ENCODE data around the gene SCUBE3.
A peak's percentile ranks its signal among the peaks of the same experiment; 100 is the strongest.

The SCUBE3 gene

DNA sequence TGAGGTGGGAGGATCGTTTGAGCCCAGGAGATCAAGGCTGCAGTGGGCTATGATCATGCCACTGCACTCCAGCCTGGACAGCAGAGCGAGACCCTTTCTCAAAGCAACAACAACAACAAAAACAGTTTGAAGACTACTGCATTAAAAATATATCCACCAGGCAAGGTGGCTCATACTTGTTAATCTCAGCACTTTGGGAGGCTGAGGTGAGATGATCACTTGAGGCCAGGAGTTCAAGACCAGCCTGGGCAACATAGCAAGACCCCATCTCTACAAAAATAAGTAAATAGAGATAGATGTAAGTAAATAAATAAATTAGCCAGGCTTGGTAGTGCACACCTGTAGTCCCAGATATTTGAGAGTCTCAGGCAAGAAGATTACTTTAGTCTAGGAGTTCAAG is 58.2 kb downstream of the SCUBE3 start:
- DNase-seq (ENCODE audit: low read depth in 3 of 3), result no peak

DNA sequence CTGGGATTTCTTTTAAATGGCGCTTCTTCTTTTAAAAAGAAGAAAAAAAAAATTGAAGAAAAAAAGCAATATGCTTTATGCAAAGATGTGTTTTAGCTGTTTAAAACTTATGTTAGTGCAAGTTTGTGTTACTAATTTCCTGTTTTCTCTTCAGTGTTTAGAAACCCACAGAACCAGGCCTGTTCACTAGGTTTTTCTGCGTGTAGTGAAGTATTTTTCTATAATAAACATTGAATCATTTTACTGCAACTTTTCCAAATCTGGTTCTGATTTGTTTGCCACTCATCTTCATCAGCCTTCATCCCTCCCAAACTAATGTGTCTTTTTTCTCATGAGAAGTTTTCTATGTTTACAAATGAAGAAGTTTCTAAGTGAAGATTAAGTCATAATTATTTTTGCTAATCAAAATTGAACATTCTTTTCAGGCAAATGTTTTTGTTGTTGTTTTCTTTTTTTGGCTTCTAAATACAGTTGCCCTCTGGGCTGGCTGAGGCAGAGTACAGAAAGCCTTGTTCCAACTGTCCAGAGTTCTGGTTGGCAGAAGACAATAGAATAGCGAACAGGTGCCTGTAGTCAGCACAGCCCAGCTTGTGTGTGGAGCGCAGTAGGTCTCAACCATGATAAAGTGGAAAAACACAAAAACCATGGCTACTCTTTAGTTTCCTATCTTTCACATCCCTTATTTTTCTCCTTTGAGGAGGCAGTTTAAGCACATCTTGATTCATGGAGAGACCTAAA is 60.2 kb downstream of the SCUBE3 start:
- no peak for DNase-seq (ENCODE audit: low read depth in 3 of 3)

DNA sequence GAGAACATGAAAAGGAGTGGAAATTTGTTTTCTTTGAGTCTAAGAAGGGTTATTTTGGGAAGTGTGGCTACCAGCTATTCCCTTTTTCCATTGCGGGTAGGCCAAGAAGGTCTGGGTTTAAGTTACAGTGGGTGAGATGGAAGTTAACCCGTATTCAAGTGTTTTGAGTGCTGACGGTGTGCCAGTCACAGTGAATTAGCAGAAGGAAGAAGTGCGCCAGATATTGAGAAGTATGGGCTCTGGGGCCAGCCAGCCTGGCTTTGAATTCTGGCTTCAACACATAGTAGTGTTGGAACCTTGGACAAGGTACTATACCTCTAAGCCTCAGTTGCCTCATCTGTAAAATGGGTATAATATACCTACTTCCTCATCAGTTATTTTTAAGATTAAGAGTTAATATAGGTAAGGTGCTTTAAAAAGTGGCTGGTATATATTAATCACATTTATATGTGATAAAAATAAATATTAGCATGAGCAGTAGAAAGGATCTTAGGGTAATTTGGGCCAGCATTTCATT is 62.0 kb downstream of the SCUBE3 start:
- DNase-seq (ENCODE audit: low read depth in 3 of 3), result no peak

DNA sequence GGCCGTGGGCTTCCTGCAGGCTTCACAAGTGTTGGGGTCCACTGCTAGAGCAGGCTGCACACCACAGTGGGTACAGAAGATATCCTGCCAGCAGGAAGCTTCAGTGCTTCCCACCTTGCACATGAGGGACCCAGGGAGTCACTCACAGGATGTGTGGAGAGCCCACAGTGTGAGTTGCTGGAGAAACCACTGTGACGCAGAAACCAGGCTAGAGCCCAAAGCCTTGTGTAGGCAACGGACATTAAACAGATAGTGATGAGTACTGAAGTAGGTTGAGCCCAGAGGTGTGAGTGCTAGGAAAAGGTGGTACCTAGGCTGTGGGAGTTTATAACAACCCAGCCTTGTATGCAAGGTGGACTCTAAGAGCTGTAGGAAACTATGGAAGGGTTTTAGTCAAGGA is 65.0 kb downstream of the SCUBE3 start:
- no peak for DNase-seq (ENCODE audit: low read depth in 3 of 3)

DNA sequence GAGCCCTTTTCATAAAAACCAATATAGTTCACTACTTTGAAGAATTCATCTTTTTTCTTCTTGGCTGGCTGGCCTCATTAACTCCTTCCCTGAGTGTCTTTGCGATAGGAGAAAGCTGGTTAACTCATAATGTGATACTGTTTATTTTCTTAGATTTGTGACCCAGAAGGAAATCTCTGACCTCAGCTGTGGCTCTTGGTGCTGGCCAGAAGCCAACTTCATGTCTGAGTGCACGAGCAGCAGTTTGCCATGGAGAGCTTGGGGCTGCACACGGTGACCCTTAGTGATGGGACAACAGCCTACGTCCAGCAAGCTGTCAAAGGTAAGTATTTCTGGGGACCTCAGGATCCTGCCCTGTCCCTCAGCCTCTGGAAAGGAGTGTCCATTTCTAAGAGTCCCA is 67.1 kb downstream of the SCUBE3 start:
- DNase-seq (ENCODE audit: low read depth in 3 of 3), result no peak

DNA sequence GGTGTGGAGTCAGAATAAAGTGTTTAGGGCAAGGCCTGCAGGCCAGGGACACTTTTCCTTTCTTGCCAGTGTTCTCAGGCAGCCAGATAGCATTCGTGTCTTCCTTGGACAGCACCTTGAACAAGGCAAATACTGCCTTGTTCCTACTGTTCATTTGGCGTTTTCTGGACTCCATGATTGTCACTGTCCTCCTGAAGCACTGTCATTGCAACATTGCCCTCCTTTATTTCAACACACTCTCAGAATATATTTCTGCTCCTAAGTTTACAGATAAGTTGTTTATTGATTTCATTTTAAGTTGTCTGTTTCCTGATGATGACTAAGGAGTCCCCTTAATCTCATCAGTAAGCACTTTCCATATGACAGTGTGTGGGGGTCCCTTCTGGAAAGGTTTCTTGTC is 68.7 kb downstream of the SCUBE3 start:
- no peak for DNase-seq (ENCODE audit: low read depth in 3 of 3)

DNA sequence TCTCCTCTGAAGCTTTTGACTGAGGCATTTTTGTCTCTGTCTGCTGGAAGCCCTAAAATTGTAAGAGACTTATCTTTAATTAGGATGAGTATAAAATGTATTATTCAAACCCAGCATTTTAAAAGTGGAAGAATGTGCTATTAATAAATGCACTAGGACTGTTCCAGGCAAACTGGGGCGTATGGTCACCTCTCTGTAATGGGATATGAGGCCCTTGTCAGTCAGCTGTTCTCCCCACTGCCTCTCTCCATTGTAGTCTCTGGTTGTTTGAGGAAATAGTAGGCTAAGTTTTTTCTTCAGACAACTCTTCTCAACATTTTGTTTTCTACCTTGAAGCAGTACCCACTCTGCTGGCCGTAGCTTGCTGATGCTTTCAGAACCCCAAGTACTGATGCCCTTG is 69.6 kb downstream of the SCUBE3 start:
- no peak for DNase-seq (ENCODE audit: low read depth in 3 of 3)

DNA sequence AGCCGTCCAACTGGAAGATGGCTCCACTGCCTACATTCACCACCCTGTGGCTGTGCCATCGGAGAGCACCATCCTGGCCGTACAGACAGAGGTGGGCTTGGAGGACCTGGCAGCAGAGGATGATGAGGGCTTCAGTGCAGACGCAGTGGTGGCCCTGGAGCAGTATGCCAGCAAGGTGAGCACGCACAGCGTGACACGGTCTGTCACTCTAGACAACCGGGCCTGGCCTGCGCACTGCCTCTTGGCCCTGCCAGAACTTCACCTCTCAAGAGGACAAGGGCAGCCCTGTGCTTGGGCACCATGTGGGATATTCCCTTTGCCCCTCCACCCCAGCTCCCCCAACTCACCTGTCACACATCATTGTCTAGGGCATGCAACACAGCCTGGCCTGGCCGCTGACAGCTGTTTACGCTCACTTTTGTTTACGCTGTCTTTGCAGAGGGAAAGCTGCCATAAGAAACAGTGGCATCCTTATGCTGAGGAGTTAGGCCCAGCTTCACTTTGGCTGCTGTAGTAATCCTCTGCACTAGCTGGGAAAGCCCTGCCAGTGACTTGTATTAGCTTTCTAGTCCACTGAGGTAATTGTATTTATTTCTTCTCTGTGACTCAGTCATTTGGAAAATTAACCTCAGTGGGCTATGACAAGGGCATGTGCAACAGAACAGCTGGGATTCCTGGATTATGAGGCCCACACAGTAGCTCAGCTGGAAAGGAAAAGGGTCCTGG is 74.1 kb downstream of the SCUBE3 start:
- no peak for DNase-seq (ENCODE audit: low read depth in 3 of 3)

DNA sequence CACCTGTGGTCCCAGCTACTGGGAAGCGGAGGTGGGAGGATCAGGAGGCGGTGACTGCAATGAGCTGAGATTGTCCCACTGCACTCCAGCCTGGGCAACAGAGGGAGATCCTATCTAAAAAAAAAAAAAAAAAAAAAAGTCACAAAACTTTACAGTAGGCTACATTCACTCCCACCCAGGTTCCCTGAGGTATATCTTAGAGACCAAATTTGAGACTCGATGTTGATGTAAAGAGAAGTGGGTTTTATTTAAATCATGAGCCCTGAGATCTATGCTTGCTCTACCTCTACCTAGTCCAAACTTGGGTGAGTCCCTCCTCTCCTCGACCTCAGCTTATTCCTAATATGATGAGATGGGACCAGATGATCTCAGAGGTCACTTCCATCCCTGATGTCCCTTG is 75.1 kb downstream of the SCUBE3 start:
- DNase-seq (ENCODE audit: low read depth in 3 of 3), result no peak

DNA sequence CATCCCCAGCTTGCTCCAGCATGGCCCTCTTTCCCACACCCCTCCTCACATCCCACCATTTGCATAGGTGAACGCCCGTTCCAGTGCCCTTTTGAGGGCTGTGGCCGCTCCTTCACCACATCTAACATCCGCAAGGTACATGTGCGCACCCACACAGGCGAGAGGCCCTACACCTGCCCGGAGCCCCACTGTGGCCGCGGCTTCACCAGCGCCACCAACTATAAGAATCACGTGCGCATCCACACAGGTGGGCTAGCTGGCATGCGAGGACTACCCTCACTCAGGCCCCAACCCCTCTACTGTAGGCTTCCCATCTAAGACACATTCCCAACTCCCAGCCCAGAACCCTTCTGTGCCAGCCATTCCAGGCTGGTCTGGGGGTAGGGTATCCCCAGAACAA is 77.7 kb downstream of the SCUBE3 start:
- DNase-seq (ENCODE audit: low read depth in 3 of 3), result no peak

DNA sequence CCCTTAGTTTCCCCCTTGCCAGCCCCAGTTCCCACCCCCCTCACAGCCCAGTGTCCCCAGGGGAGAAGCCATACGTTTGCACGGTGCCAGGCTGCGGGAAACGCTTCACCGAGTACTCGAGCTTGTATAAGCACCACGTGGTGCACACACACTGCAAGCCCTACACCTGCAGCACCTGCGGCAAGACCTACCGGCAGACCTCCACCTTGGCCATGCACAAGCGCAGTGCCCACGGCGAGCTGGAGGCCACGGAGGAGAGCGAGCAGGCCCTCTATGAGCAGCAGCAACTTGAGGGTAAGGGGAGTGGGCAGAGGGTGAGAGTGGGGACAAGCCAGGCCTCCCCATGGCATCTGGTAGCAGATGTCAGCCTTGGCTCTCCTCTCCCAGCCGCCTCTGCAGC is 78.7 kb downstream of the SCUBE3 start:
- DNase-seq (ENCODE audit: low read depth in 3 of 3), result no peak

DNA sequence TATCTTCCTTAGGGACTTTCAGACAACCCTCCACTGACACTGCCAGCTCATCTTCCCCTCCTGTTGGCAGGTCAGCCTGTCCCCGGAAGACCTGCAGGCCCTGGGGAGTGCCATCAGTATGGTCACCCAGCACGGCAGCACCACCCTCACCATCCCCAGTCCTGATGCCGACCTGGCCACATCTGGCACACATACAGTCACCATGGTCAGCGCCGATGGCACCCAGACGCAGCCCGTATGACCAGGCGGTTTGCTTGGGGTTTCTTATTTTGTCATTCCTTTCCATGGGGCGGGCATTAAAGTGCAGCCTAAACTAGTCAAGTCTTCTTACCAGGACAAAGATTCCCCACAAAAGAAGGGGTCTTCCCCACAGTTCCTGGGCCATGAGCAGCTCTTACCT is 79.9 kb downstream of the SCUBE3 start:
- no peak for DNase-seq (ENCODE audit: low read depth in 3 of 3)

DNA sequence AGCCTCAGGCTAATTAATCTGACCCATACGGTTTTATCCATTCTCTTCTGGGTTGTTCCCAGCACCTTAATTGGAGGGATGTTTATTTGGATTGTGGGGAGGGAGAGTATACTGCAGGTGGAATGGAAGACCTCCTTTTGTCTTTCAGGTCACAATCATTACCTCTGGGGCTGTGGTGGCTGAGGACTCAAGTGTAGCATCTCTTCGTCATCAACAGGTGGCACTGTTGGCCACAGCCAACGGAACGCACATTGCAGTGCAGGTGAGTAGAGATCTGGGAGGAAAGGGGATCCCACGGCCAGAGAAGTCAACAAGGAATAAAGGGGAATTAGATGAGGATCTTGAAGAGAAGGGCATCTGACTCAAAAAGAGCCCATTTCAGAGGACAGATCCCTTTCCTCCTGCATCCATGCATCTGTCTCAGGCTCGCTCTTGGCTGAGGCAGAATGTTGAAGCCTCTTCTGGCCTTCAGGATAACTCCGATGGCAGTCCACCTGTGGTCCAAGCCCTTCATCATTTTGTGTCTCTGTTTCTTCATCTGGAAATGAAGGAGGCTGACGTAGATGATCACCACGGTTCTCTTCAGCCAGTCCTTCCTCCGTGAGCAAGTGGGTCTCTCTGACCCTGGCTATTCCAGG is 80.7 kb downstream of the SCUBE3 start:
- peak in 1 of 3 experiments; percentile 42 for DNase-seq (ENCODE audit: low read depth in 3 of 3)

DNA sequence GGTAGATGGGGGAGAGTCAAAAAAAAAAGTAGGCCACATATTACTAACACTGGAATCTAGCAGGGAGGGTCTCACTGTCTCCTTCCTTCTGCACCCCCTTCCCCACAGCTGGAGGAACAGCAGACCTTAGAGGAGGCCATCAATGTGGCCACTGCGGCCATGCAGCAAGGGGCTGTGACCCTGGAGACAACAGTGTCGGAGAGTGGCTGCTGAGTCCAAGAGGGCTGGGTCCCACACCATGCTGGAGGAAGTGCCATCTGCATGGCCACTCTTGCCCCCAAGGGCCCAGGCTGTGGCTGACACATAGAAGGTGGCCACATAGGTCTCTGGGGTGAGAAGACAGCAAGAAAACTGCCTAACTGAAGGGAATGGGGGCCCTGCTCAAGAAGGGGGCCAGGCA is 81.3 kb downstream of the SCUBE3 start:
- DNase-seq (ENCODE audit: low read depth in 3 of 3), result no peak

DNA sequence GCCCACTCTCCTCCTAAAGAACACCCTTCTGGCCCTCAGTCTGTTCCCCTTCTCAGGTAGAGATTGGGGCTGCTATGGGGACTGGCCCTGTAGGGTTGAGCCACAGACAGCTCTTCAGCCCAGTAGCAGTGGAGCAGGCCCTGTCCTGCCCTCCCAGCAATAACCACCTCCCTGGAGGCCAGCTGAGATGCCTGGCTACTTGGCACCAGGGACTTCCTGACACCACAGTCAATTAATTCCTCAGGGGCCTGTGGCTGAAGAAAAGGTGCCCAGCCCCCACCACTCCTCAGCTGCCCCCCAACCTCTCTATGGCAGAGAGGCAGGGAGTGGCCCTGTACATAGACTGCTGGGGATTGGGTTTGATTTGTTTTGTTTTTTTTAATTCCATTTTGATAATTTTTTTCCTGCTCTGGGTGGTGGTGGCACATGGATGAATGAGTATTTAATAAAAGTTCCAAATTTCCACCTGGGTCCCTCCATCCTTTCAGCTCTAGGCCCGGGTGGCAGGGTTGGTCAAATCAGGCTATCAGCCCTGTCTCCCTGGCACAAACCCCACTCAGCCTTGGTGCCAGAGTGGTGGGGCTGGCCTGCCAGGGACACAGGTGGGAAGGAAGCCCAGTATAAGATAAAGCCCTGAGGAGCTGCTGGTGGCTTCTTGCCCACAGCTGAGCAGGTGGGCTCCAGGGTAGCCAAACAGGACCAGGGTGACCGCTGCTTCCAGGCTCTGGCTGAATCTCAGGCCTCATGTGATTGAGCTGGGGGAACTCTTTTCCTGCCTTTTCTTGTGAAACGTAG is 82.0 kb downstream of the SCUBE3 start:
- DNase-seq (ENCODE audit: low read depth in 3 of 3), result no peak

DNA sequence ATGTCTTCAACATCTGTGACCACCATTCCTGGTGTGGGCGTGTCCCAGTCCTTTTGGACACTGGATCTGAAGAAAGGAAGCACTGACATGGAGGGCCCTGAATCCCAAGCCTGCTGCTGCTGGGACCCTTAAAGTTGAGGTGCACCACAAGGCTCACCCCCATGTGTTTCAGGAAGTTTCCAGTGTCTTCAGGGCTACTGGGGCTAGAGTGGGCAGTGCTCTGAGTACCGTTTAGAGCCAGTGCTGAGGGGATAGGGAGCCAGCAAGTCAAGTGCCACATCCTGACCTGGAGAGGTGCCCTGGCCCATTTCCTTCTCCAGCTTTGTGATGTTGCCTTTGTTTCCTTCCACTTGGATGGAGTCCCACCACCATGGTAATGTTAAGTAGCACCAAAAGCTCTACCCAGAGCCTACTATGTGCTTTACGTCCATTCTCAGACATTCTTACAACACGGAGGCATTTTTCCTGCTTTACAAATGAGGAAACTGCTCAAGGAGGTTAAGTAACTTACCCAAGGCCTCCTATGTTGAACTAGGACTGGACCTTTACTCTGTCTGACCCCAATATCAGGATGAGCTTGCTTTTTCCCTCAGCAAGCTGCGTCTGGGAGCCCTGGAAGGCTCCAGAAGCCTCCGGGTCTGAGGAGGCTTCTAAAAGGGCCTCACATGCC is 83.3 kb downstream of the SCUBE3 start:
- DNase-seq (ENCODE audit: low read depth in 3 of 3), result no peak

DNA sequence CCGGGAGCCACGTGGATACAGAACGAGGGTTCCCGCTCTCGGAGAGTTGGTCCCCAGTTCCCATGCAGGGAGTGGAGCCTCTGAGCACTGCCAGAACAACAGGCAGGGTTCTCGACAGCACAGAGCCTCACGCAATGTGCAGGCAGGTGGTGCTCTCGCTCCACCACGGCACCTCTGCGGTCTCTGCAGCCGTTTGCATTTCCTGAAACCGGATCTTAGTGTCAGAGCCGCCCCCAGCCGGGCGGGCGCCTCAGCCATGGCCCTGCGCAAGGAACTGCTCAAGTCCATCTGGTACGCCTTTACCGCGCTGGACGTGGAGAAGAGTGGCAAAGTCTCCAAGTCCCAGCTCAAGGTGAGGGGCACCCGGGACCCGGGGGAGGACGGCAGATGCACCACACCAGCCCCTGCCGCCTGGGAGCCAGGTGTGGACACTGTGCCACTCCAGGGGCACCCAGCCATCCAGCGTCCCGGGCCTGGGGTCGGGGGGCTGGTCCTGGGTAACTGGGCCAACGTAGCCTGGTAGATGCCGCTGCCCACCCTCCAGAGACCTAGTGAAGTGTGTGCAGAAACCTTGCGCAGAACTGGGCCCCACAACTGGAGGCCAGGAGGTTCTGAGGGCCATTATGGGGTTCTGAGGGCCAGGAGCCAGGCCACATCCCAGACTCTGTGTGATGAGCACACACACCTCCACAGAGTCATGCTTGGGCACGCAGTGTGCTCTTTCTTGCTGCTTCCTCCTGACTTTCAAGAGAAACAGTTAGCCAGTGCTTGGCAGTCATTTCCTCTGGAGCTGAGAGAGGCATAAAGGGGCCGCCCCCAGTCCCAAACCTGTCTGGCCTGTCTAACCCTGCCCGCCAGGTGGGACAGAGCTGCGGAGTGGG is 84.1 kb downstream of the SCUBE3 start, which contains the start of gene DEF6:
TSS of gene DEF6 (plus strand) at position 218 of the 881 bp plus-strand sequence. CDS start at position 257, 39 bp downstream.
- DNase-seq (ENCODE audit: low read depth in 3 of 3), result peak; percentile 75 to 87 (median 80)

DNA sequence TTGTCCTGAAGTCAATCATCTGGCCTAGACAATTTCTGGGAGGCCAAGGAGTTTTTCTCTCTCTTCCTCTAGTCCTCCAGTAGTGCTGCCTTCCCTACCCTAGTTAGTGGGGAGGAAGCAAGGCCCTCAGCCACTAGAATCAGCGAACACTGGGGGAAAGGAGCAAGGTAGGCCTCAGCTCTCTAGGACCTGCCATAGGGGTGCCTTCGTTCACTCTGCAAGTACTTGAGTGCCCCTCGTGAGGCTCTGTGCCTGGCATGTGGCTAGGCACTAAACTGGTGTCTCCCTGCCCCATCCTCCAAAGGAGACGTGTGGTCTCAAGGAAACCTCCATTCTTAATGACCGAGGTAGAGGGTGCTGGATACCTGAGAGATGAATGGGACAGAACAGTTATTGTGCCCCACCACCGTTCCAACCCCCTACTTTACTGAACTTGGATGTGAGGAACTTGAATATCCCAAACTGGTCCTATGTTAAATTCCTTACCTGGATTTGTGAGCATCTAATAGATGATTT is 84.9 kb downstream of the SCUBE3 start:
- DNase-seq (ENCODE audit: low read depth in 3 of 3), result no peak

DNA sequence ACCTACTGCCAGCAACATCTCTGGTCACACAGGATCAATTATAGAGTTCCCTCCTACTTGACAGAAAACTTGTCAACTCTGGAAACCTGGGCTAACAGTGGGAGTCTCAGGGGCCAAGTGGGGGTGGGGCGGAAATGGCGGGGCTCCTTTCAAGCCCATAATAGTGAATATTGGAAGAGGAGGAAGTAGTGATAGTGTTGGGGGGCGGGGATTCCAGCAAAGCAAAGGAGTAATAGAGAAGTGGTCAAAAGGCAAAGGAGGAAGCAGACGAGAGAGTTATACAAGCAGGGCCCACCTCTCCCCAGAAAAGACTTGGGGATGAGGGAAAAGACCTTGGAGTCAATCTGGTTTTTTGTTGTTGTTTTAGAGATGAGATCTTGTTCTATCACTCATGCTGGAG is 85.9 kb downstream of the SCUBE3 start:
- DNase-seq (ENCODE audit: low read depth in 3 of 3), result peak in 1 of 3 experiments; percentile 43

DNA sequence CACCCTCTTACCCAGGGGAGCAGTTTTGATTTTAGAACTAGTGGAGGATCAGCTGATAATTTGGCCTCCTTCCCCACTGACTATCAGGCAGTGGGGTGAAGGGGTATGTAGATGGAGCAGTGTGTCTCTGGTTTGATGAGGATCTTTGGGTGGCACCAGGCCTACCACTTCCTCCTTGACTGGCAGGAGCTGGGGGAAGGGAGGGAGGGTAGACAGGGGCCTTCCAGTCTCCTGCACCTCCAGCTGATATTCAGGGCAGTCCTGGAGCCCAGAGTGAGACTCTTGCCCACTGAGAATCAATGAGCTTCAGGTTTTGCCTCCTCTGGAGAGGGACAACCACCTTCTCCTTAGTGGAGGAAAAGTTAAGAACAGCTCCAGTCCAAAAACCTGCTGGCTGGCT is 87.1 kb downstream of the SCUBE3 start:
- no peak for DNase-seq (ENCODE audit: low read depth in 3 of 3)
